Prostate gland (tissue), 2 donors: ENCODE results near the gene CRP. TPM values are rescaled to one million over a fixed set of nuclear protein-coding genes. Genes with fewer than 3 reads are reported as not detected.
"Not testable (repeated sequence)": the region's sequence is repeated elsewhere in the genome, so short reads cannot be mapped to it uniquely, and the experiment has no call there.

Experiments used
- DNase-seq: peaks from one replicate; pipeline ENCODE4 v3.0.0-alpha.2; 2019; ENCODE audit warnings: low spot score
- H3K27ac ChIP-seq, 2 donors: fragments of 200-600 bp; sonication (generic); 2 replicates each; pipeline ENCODE4 v1.5.1; 2017 to 2019
- H3K27me3 ChIP-seq: fragments of 200-600 bp; sonication (generic); replicated peaks from 2 replicates; pipeline ENCODE4 v1.5.1; 2019; ENCODE audit not compliant: insufficient read depth
- H3K36me3 ChIP-seq, 2 donors: fragments of 200-600 bp; sonication (generic); 1 replicate in 1 of 2; 2 replicates in 1 of 2; pipeline versions ENCODE4 v1.5.1 to v1.8.1; 2017 to 2019
- H3K4me1 ChIP-seq: fragments of 200-600 bp; sonication (generic); replicated peaks from 2 replicates; pipeline ENCODE4 v1.5.1; 2019
- H3K4me3 ChIP-seq, 2 donors: fragments of 200-600 bp; sonication (generic); 2 replicates each; pipeline ENCODE4 v1.5.1; 2017 to 2019
- H3K9me3 ChIP-seq: fragments of 200-600 bp; sonication (generic); 2 replicates; pipeline ENCODE4 v1.5.1; 2017
- CTCF ChIP-seq, 4 experiments: fragments of 200-600 bp in 2 of 4; fragments of 450-650 bp in 2 of 4; sonication (generic) in 2 of 4; IDR thresholded peaks; 1 replicate in 3 of 4; 2 replicates in 1 of 4; pipeline ENCODE4 v1.5.1; 2016 to 2019; ENCODE audit warnings: antibody characterized with exemption in 4 of 4, mild to moderate bottlenecking in 2 of 4, moderate library complexity in 2 of 4
- POLR2A ChIP-seq: fragments of 450-650 bp; IDR thresholded peaks from one replicate; pipeline ENCODE4 v1.6.1; 2016; ENCODE audit warnings: antibody characterized with exemption, mild to moderate bottlenecking
- POLR2AphosphoS5 ChIP-seq: sonication (generic); formaldehyde crosslinking; IDR thresholded peaks from one replicate; pipeline ENCODE4 v1.6.1; 2017; ENCODE audit warnings: antibody characterized with exemption
- WGBS: methylation state at CpG from one replicate; pipeline ENCODE4 v1.1.5; 2018; 5-methylcytosine and 5-hydroxymethylcytosine counted together
- intact Hi-C: fragments of 100-400 bp; cut with DNase I; formaldehyde crosslinking; loops from one replicate; pipeline ENCODE4 v1.14.2; 2022
- total RNA-seq, 2 donors: library from RNA; depleted of rRNA; stranded (reverse); fragments of >200 nt; gene quantifications; one replicate each; pipeline ENCODE4 v1.1.0, GENCODE V29; 2016

Gene CRP
- total RNA-seq, 2 donors from 2014 or later: 0.55 TPM; not detected in 1

GRCh38 chr1:159686599-159687299 is 27.6 kb downstream of the CRP start:
- WGBS: 77% methylated on average over 1 of the region's 1 CpG
- H3K36me3 ChIP-seq: no peaks in the 10 kb centered on the region
- no peak overlapping the region for H3K4me3 ChIP-seq
- TF ChIP-seq CTCF (IDR thresholded peaks at IDR 0.05) (no peak), POLR2AphosphoS5 (no peak), POLR2A (no peak)
- intact Hi-C loops: no loop called here
- no peaks in the 10 kb centered on the region for H3K9me3 ChIP-seq
- no peaks in the 10 kb centered on the region for H3K4me1 ChIP-seq
- H3K27ac ChIP-seq: no peak overlapping the region
- DNase-seq: no peak
- no peaks in the 10 kb centered on the region for H3K27me3 ChIP-seq

- DNase-seq: no peak
- no peaks in the 10 kb centered on the region for H3K9me3 ChIP-seq
- no peak overlapping the region for H3K4me3 ChIP-seq
- no peak for TF ChIP-seq POLR2A
- no peak for TF ChIP-seq POLR2AphosphoS5
- TF ChIP-seq CTCF (IDR thresholded peaks at IDR 0.05): no peak
- no peaks in the 10 kb centered on the region for H3K36me3 ChIP-seq
- H3K27ac ChIP-seq: no peak overlapping the region
- intact Hi-C loops: no loop called here
- no peaks in the 10 kb centered on the region for H3K27me3 ChIP-seq
- WGBS: 76% methylated on average over 5 of the region's 5 CpGs
- H3K4me1 ChIP-seq: no peaks in the 10 kb centered on the region
Observed at GRCh38 chr1:159678939-159679338, 35.5 kb downstream of the CRP start.

GRCh38 chr1:159675046-159675445 is 39.3 kb downstream of the CRP start:
- no peaks in the 10 kb centered on the region for H3K4me1 ChIP-seq
- 40% methylated on average over 1 of the region's 1 CpG for WGBS
- no peak for TF ChIP-seq CTCF (IDR thresholded peaks at IDR 0.05)
- no peak for TF ChIP-seq POLR2AphosphoS5
- no peak for TF ChIP-seq POLR2A
- DNase-seq: no peak
- no peak overlapping the region for H3K4me3 ChIP-seq
- H3K9me3 ChIP-seq: no peaks in the 10 kb centered on the region
- intact Hi-C loops: no loop called here
- H3K36me3 ChIP-seq: no peaks in the 10 kb centered on the region
- no peaks in the 10 kb centered on the region for H3K27me3 ChIP-seq
- no peak overlapping the region for H3K27ac ChIP-seq

GRCh38 chr1:159672390-159672789 is 42.0 kb downstream of the CRP start:
- H3K4me3 ChIP-seq, H3K27ac ChIP-seq, H3K36me3 ChIP-seq, DNase-seq, H3K9me3 ChIP-seq, intact Hi-C loops, H3K27me3 ChIP-seq, H3K4me1 ChIP-seq: not testable (repeated sequence)
- WGBS: 97% methylated on average over 1 of the region's 1 CpG

- Histone ChIP-seq H3K4me3 (no peak overlapping the region), H3K36me3 (no peaks in the 10 kb centered on the region), H3K4me1 (no peaks in the 10 kb centered on the region), H3K27ac (no peak overlapping the region), H3K27me3 (no peaks in the 10 kb centered on the region), H3K9me3 (no peaks in the 10 kb centered on the region)
- WGBS: 27% methylated on average over 1 of the region's 1 CpG
- peak; percentile 12 for DNase-seq
- TF ChIP-seq CTCF (IDR thresholded peaks at IDR 0.05) (no peak), POLR2AphosphoS5 (peak; percentile 55)
- intact Hi-C loops: no loop called here
Observed at GRCh38 chr1:159669338-159669737, 45.1 kb downstream of the CRP start.
